GM12892 (cell line): ENCODE results near the gene GLIPR1L2.

Experiments
- POLR2A ChIP-seq: IDR thresholded peaks from 2 replicates; pipeline ENCODE4 v1.6.1; 2011; ENCODE audit warnings: low read depth, low read length, control low read depth
- POLR2AphosphoS5 ChIP-seq: IDR thresholded peaks from 2 replicates; pipeline ENCODE4 v1.6.1; 2011; ENCODE audit warnings: low read depth, low read length, control low read depth
- TAF1 ChIP-seq: IDR thresholded peaks from 2 replicates; pipeline ENCODE4 v1.6.1; 2011; ENCODE audit warnings: low read depth, mild to moderate bottlenecking, control low read depth, low read length, borderline replicate concordance

GRCh38 chr12:75419841-75420240 lies 29.0 kb downstream of the GLIPR1L2 start:
- no peak for TF ChIP-seq POLR2A
- TF ChIP-seq TAF1, result no peak
- no peak for TF ChIP-seq POLR2AphosphoS5
